NT2/D1 (cell line): ENCODE measurements around the gene PDE4B.

ENCODE experiments used
- SUZ12 ChIP-seq: IDR thresholded peaks from 2 replicates; pipeline ENCODE4 v1.6.1; 2011; ENCODE audit not compliant: insufficient read length, insufficient read depth; ENCODE audit errors: extremely low read depth
- YY1 ChIP-seq: IDR thresholded peaks from 2 replicates; pipeline ENCODE4 v1.6.1; 2011; ENCODE audit not compliant: insufficient read length, insufficient read depth
- ZNF274 ChIP-seq: IDR thresholded peaks from 2 replicates; pipeline ENCODE4 v1.6.1; 2011; ENCODE audit warnings: mild to moderate bottlenecking, low read depth, low read length

GRCh38 chr1:65949933-65950332 lies 157.2 kb downstream of the PDE4B start:
- TF ChIP-seq YY1 (no peak), SUZ12 (no peak), ZNF274 (no peak)
